ENCODE results near the gene C12orf57.

The C12orf57 gene

DNA sequence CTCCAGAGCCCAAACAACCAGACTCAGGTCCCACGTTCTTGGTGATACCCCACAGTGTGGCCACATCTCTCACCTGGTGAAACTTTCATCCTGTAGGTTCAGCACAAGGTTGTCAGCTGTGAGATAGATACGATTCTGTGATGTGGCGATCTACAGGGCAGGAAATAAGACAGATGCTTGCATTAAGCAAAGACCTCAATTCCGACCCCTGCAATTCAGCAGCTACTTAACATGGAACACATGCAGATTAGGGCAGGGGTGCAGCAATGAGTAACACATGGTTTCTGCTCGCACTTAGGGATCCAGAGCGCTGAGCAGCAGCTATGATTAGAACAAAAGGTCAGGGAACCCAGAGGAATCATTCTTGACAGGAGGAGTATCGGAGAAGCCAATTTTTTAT, 22.5 kb downstream of the C12orf57 start:
- peak overlapping the region; percentile 96; the same call in 1 of the 2 replicates for H3K27ac ChIP-seq
- TF ChIP-seq, protein P1, sequence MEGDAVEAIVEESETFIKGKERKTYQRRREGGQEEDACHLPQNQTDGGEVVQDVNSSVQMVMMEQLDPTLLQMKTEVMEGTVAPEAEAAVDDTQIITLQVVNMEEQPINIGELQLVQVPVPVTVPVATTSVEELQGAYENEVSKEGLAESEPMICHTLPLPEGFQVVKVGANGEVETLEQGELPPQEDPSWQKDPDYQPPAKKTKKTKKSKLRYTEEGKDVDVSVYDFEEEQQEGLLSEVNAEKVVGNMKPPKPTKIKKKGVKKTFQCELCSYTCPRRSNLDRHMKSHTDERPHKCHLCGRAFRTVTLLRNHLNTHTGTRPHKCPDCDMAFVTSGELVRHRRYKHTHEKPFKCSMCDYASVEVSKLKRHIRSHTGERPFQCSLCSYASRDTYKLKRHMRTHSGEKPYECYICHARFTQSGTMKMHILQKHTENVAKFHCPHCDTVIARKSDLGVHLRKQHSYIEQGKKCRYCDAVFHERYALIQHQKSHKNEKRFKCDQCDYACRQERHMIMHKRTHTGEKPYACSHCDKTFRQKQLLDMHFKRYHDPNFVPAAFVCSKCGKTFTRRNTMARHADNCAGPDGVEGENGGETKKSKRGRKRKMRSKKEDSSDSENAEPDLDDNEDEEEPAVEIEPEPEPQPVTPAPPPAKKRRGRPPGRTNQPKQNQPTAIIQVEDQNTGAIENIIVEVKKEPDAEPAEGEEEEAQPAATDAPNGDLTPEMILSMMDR (conservative IDR thresholded peaks at IDR 0.05) = no peak
- TF ChIP-seq ZFX (IDR thresholded peaks at IDR 0.05) = no peak

DNA sequence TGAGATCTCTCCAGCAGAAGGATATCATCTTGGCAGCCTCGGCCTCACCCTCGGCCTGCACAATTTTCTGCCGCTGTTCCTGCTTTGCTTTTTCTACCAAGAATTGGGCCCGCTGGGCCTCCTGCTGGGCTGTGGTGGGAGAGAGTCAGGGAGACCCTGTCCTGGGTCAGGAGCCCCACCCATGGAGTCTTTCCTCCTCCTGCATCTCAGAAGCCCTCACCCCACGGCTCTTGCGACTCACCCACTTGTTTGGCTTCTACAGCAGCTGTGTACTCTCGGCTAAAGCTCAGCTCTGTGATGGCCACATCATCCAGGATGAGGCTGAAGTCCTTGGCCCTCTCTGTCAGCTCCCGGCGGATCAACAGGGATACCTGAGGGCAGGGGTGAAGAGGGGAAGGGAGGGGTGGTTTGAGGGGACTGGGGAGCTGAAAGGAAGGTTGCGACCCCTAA, 23.9 kb downstream of the C12orf57 start:
- TF ChIP-seq, protein P1 (conservative IDR thresholded peaks at IDR 0.05) = no peak
- no peak for TF ChIP-seq ZFX (IDR thresholded peaks at IDR 0.05)
- peak overlapping the region; percentile 96 for H3K27ac ChIP-seq

DNA sequence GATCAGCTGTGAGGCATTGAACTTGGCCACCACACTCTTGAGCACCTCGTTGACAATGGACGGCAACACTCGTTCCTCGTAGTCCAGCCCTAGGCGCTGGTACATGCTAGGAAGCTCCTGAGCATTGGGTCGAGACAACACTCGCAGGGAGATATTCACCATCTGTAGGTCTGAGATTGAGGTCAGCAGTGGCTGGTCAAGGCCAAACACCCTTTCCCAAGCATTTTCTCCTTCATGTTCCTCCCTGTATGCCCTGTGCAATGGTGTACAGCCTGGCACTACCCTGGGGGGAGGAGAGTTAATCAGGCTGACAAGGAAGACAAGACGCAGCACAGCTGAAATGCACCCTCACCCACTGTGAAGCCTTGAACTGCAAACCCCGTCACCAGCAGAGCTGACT, 24.6 kb downstream of the C12orf57 start:
- H3K27ac ChIP-seq = peak overlapping the region; percentile 96
- TF ChIP-seq, protein P1 (conservative IDR thresholded peaks at IDR 0.05) = no peak
- TF ChIP-seq ZFX (IDR thresholded peaks at IDR 0.05) = no peak

DNA sequence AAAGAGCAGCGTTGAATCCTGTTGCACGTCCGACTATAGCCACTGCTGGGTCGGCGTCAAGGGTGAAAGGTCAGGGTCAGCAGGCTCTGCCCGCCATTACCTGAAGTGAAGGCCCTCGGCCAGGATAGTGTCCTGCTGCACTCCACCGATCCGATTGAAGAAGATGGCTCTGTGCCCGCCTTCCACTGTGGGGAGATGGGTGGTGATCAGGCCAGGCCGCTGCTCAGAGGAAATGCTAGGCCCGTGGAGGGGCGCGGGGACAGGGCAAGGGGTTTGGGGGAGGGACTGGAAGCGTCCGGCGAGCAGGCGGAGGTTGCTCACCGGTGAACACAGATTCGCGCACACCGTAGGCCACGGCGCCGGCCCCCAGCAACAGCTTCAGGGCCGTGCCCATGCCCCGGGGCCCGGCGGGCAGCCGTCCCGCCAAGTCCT, 26.3 kb downstream of the C12orf57 start:
- peak; percentile 93 for TF ChIP-seq ZFX (IDR thresholded peaks at IDR 0.05)
- TF ChIP-seq, protein P1 (conservative IDR thresholded peaks at IDR 0.05) = no peak
- peak overlapping the region; percentile 96 for H3K27ac ChIP-seq

DNA sequence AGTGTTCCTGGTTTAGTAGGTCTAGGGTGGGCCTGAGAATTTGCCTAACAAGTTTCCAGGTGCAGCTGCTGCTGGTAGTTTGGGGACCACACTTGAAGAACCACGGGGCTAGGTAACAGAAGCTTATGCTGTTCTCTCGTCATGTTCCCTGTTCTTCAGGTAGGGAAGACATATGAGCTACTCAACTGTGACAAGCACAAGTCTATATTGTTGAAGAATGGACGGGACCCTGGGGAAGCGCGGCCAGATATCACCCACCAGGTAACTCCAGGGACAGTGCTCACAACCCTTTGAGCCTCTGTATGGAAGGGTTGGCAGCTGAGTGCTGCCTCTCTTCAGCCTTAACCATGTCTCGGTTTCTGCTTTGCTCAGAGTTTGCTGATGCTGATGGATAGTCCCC, 30.4 kb downstream of the C12orf57 start:
- no peak overlapping the region for H3K27ac ChIP-seq
- TF ChIP-seq ZFX (IDR thresholded peaks at IDR 0.05) = no peak
- TF ChIP-seq, protein P1 (conservative IDR thresholded peaks at IDR 0.05) = no peak

DNA sequence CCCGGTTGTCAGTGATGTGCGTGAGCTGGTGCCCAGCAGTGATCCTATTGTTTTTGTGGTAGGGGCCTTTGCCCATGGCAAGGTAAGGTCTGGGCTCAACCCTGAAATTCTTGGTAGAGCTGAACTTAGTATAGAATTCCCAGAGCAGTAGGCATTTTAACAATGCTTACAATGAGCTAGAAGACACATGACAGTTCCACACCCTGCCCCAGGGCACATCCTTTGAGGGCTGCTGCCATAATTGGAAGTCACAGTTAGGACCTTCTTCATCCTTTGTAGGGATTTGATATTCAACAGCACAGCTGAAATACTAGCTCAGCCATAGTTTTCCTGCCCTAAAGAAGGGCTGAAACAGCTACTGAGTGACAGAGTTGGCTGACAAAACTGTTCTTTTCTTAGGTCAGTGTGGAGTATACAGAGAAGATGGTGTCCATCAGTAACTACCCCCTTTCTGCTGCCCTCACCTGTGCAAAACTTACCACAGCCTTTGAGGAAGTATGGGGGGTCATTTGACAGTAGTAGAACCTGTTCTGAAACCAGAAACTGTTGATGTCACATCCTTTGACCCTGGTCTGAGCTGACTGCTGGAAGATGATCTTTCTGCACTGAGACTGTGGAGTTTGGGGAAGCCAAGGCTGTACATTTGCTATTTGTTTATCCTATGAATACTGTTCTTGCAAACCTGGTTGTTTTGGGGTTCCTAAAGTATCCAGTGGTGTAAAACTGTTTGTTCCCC, 31.6 kb downstream of the C12orf57 start:
- TF ChIP-seq ZFX (IDR thresholded peaks at IDR 0.05) = no peak
- TF ChIP-seq, protein P1 (conservative IDR thresholded peaks at IDR 0.05) = no peak

DNA sequence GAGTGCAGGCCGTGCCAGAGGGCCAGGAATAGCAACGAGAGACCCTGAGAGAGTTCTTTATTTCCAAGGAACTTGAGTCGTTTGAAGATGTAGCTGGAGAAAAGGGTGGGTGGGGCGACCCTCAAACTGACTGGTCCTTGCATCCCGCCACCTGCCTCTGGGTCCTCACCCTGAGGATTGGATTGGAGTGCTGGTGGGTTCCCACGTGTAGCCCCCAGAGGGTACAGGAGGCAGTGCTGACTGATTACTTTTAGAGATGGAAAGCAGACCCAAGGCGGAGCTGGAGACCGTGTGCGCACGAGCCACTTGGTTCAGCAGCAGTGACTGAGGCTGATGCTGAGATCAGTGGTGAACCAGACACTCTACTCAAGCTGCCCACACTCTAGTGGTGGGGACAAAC, 33.8 kb downstream of the C12orf57 start:
- no peak for TF ChIP-seq ZFX (IDR thresholded peaks at IDR 0.05)
- TF ChIP-seq, protein P1 (conservative IDR thresholded peaks at IDR 0.05) = no peak
- H3K27ac ChIP-seq = no peak overlapping the region

More for the DNA sequence above, 31.6 kb downstream of the C12orf57 start:
- H3K27ac ChIP-seq = no peak overlapping the region
